ENCODE data around the gene TRIM51G. TPM values are rescaled to one million over a fixed set of nuclear protein-coding genes. Genes with fewer than 3 reads are reported as not detected.
"Not testable (repeated sequence)": the region's sequence is repeated elsewhere in the genome, so short reads cannot be mapped to it uniquely, and the experiment has no call there.

TRIM51G gene, protein sequence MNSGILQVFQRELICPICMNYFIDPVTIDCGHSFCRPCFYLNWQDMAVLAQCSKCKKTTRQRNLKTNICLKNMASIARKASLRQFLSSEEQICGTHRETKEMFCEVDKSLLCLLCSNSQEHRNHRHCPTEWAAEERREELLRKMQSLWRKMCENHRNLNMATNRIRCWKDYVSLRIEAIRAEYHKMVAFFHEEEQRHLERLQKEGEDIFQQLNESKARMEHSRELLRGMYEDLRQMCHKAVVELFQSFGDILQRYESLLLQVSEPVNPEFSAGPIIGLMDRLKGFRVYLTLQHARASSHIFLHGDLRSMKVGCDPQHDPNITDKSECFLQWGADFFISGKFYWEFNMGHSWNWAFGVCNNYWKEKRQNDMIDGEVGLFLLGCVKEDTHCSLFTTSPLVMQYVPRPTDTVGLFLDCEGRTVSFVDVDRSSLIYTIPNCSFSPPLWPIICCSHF
- polyA plus RNA-seq (2012; ENCODE audit: insufficient read depth, insufficient read length) = not detected

DNA sequence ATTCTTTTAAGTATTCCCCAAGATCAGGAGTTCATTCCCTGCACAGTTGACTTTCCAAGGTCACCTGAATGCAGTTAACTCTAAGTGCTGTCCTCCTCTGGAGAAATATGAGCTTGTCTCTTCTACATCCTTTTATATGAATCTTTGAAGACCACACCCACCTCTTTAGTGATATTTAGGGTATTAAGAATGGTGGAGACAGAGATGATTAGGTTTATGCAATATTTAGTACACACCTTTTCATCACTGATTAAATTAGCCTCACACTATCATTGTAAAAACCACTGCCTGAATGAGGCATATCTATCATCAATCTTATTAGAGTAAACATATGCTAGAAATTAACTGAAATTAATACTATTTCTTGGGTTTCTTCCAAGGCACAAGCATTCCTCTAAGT is at the start of gene TRIM51G:
TRIM51G (minus strand) TSS at position 101 of the 400 bp plus-strand sequence. CDS start 2,190 bp downstream, outside the sequence.
- DNase-seq (ENCODE audit: low read depth, low spot score) = not testable (repeated sequence)

DNA sequence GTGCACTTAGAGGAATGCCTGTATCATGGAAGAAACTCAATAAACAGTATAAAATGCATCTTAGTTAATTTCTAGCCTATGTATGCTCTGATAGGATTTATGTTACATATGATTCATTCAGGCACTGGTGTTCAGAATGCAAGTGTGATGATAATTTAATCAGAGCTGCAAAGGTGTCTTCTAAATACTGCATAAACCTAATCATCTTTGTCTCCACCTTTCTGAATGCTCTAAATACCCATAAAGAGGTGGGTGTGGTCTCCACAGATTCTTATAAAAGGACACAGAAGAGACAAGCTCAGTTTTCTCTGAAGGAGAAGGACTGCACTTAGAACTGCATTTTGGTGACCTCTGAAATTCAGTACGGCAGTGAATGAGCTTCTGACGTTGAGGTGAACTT is 44.8 kb upstream of the TRIM51G start, which contains the start of gene TRIM49B:
TRIM49B (plus strand) TSS at position 301 of the 400 bp plus-strand sequence. CDS start 2,777 bp downstream, outside the sequence.
- not testable (repeated sequence) for DNase-seq (ENCODE audit: low read depth, low spot score); H3K4me3 ChIP-seq (ENCODE audit: low read length)

More for the DNA sequence above, at the start of gene TRIM51G:
- H3K4me3 ChIP-seq (ENCODE audit: low read length) = not testable (repeated sequence)

DNA sequence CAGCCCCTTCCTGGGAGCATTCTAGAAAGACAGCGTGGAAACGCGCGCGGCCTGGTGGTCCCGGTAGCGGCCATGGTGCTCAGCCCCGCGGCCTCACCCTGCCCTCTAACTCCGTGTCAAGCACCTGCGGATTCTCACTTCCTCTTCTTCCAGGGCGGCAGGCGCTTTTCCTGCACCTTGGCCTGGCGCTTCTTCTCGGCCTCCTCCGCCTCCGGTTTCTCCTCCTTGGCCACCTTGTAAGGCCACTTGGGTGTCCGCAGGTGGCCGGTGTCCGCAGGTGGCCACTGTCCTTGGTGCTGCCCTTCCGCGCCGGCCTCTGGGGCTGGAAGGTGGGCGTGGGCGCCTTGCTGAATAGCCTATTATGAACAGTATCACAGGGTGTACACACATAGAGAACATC is 15.1 kb downstream of the TRIM51G start:
- H3K4me3 ChIP-seq (ENCODE audit: low read length) = not testable (repeated sequence)

DNA sequence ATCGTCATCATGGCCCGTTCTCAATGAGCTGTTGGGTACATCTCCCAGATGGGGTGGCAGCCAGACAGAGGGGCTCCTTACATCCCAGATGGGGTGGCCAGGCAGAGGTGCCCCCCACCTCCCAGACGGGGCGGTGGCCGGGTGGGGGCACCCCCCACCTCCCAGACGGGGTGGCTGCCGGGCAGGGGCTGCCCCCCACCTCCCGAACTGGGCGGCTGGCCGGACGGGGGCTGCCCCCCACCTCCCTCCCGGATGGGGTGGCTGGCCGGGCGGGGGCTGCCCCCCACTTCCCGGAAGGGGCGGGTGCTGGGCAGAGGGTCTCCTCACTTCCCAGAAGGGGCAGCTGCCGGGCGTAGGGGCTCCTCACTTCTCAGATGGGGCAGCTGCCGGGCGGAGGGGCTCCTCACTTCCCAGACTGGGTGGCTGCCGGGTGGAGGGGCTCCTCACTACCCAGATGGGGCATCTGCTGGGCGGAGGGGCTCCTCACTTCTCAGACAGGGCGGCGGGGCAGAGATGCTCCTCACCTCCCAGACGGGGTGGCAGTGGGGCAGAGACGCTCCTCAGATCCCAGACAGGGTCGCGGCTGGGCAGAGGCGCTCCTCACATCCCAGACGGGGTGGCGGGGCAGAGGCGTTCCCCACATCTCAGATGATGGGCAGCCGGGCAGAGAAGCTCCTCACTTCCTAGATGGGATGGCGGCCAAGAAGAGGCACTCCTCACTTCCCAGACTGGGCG is 28.2 kb downstream of the TRIM51G start:
- not testable (repeated sequence) for DNase-seq (ENCODE audit: low read depth, low spot score); H3K4me3 ChIP-seq (ENCODE audit: low read length)

More for the DNA sequence above, 15.1 kb downstream of the TRIM51G start:
- not testable (repeated sequence) for DNase-seq (ENCODE audit: low read depth, low spot score)

DNA sequence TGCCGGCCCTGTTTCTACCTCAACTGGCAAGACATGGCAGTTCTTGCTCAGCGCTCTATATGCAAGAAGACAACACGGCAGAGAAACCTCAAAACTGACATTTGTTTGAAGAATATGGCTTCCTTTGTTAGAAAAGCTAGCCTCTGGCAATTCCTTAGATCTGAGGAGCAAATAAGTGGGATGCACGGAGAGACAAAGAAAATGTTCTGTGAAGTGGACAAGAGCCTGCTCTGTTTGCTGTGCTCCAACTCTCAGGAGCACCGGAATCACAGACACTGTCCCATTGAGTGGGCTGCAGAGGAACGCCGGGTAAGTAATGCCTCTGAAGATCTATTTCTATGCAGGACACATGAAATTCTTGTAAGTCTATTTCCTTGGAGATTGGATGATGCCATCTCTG is 37.9 kb downstream of the TRIM51G start:
- H3K4me3 ChIP-seq (ENCODE audit: low read length); DNase-seq (ENCODE audit: low read depth, low spot score): not testable (repeated sequence)

Data from Jurkat, Clone E6-1 (cell line).